HTERT RPE-1 (cell line): ENCODE measurements around the gene TSTD1.
"Not testable (repeated sequence)": the region's sequence is repeated elsewhere in the genome, so short reads cannot be mapped to it uniquely, and the experiment has no call there.

Experiments used
- in situ Hi-C: fragments of 300-500 bp; cut with MboI; formaldehyde crosslinking; loops from 4 replicates; pipeline ENCODE4 v1.14.3; 2020; ENCODE audit warnings: low sequenced_read_pairs

TSTD1 gene

GRCh38 chr1:161012420-161012819 lies 26.3 kb downstream of the TSTD1 start:
- in situ Hi-C loops = no loop called here

- in situ Hi-C loops = no loop called here
These were observed 29.1 kb downstream of the TSTD1 start for GRCh38 chr1:161009602-161010211.

- in situ Hi-C loops = no loop called here
These were observed 29.8 kb downstream of the TSTD1 start for GRCh38 chr1:161008869-161009510.

GRCh38 chr1:161007369-161007768 lies 31.4 kb downstream of the TSTD1 start:
- in situ Hi-C loops = no loop called here

- in situ Hi-C loops = no loop called here
These were observed 32.2 kb downstream of the TSTD1 start for GRCh38 chr1:161006563-161006962.

GRCh38 chr1:161001525-161001924 lies 37.2 kb downstream of the TSTD1 start:
- in situ Hi-C loops = no loop called here

GRCh38 chr1:161000736-161001480 lies 37.9 kb downstream of the TSTD1 start:
- in situ Hi-C loops = no loop called here

GRCh38 chr1:160999376-160999775 lies 39.4 kb downstream of the TSTD1 start:
- in situ Hi-C loops = no loop called here

GRCh38 chr1:160997323-160998038 lies 41.3 kb downstream of the TSTD1 start:
- in situ Hi-C loops = no loop called here

GRCh38 chr1:160996178-160996577 lies 42.6 kb downstream of the TSTD1 start:
- in situ Hi-C loops = no loop called here

GRCh38 chr1:160993544-160994193 lies 45.1 kb downstream of the TSTD1 start:
- in situ Hi-C loops = no loop called here

GRCh38 chr1:160992036-160992435 lies 46.7 kb downstream of the TSTD1 start:
- in situ Hi-C loops = not testable (repeated sequence)
